DOHH2 (cell line): Measurements from ENCODE around the gene AIFM1.

Source experiments
- CTCF ChIP-seq: fragments of 200-600 bp; sonication (generic); IDR thresholded peaks from one replicate; pipeline ENCODE4 v1.5.1; 2014; ENCODE audit warnings: antibody characterized with exemption, mild to moderate bottlenecking, low read depth, low read length; ENCODE audit not compliant: poor library complexity, severe bottlenecking
- EZH2phosphoT487 ChIP-seq: fragments of 200-600 bp; sonication (generic); IDR thresholded peaks from 2 replicates; pipeline ENCODE4 v1.6.1; 2017; ENCODE audit warnings: borderline replicate concordance, mild to moderate bottlenecking, antibody characterized with exemption, low read length, moderate library complexity, mixed read lengths

- TF ChIP-seq CTCF (no peak), EZH2phosphoT487 (no peak)
Observed at GRCh38 chrX:130095249-130096030, 70.2 kb downstream of the AIFM1 start.
